ENCODE results near the gene HAPLN1. TPM values are rescaled to one million over a fixed set of nuclear protein-coding genes. Genes with fewer than 3 reads are reported as not detected.

Gene HAPLN1
- total RNA-seq, 1 donor from 2014 or later: 1.6 TPM

DNA sequence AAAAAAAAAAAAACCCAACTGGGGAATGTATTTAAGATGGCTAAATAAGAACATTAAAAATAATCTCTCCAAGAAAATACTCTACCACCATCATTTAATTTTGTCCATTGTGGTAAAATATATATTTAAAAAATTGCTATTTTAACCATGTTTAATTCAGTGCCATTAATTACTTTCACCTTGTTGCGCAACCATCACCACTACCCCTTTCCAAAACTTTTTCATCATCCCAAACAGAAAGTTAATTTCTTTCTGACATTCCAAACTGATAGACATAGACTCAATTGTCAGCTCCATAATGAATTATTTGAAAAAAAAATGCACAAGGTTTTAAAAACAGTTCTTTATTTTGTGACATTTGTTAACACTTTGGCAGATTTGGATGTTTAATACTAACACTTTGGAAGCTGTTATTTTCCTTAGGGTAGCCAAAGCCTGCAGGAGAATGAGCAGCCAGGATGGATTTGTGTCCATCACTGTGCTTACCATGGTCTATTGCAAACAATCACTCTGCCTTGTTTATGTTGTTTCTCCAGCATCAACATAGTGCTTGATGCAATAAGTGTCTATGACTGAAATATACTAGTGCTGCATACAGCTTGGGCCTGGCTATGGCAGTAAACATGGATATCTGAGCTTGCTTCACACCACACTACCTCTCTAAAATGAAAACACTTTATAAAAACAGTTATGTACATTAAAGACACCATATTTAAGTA, 62.7 kb downstream of the HAPLN1 start:
- no peaks in the 10 kb centered on the region for H3K36me3 ChIP-seq (ENCODE audit: control insufficient read depth in 3 of 3, insufficient read depth in 3 of 3, low read length in 3 of 3)
- no peak overlapping the region for H3K9ac ChIP-seq (ENCODE audit: low read depth in 1 of 3, low read length in 3 of 3)
- no peaks in the 10 kb centered on the region for H3K9me3 ChIP-seq (ENCODE audit: control insufficient read depth in 3 of 3, low read length in 3 of 3)

DNA sequence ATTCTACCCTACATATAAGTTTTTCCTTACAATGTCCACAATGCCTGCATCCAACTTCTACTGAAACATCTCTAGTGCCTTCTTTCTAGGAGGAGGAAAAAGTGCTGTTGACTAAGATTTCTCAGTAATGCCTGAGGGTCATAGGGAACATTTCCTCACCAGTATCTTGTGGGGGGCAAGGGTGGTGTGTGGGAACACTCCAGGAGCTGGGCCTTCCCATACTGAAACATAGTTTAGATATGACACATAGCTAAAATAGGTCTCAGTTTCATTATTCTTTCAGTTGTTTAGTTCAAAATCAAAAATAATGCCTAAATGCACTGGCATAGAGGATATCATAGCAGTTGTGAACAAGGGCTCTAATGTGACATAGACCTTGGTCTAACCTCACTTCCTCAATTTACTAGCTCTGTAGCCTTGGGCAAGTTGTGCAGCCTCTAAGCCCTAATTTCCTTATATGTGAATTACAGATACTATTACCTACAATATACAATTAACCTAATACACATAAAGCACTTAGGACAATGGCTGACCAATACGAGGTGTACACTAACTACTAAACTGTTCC, 66.1 kb downstream of the HAPLN1 start:
- Histone ChIP-seq H3K9me3 (ENCODE audit: control insufficient read depth in 3 of 3, low read length in 3 of 3) (no peaks in the 10 kb centered on the region), H3K4me3 (ENCODE audit: low read length in 3 of 3) (no peak overlapping the region), H3K4me1 (ENCODE audit: control insufficient read depth in 3 of 3, insufficient read depth in 3 of 3, low read length in 3 of 3) (no peaks in the 10 kb centered on the region), H3K36me3 (ENCODE audit: control insufficient read depth in 3 of 3, insufficient read depth in 3 of 3, low read length in 3 of 3) (no peaks in the 10 kb centered on the region), H3K27me3 (ENCODE audit: control insufficient read depth in 3 of 3, insufficient read depth in 3 of 3, low read length in 3 of 3) (no peaks in the 10 kb centered on the region), H3K27ac (ENCODE audit: low read depth, low read length) (no peak overlapping the region), H3K9ac (ENCODE audit: low read depth in 1 of 3, low read length in 3 of 3) (no peak overlapping the region)

More for the DNA sequence above, 62.7 kb downstream of the HAPLN1 start:
- H3K27me3 ChIP-seq (ENCODE audit: control insufficient read depth in 3 of 3, insufficient read depth in 3 of 3, low read length in 3 of 3): no peaks in the 10 kb centered on the region
- H3K4me1 ChIP-seq (ENCODE audit: control insufficient read depth in 3 of 3, insufficient read depth in 3 of 3, low read length in 3 of 3): no peaks in the 10 kb centered on the region
- no peak overlapping the region for H3K4me3 ChIP-seq (ENCODE audit: low read length in 3 of 3)
- no peak overlapping the region for H3K27ac ChIP-seq (ENCODE audit: low read depth, low read length)

DNA sequence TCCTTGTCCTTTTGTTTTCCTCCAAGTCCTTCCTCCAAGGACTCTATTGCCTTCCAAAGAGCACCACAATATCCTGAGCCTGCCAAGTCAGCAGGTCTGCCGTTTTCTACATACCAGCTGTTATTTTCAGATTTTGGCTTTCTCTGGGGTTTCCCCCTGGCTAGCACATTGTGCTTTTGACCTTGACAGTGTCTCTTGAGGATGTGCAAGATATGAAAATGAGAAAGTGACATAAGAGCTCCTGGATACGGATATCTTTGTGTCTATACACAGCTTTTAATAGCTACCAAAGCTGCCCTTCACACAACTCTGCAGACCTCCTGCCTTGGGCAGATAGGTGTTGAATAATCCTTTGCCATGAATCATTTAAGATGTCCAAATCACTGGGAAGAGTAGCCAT, 67.0 kb downstream of the HAPLN1 start:
- Histone ChIP-seq H3K4me1 (ENCODE audit: control insufficient read depth in 3 of 3, insufficient read depth in 3 of 3, low read length in 3 of 3) (no peaks in the 10 kb centered on the region), H3K9me3 (ENCODE audit: control insufficient read depth in 3 of 3, low read length in 3 of 3) (no peaks in the 10 kb centered on the region), H3K36me3 (ENCODE audit: control insufficient read depth in 3 of 3, insufficient read depth in 3 of 3, low read length in 3 of 3) (no peaks in the 10 kb centered on the region), H3K9ac (ENCODE audit: low read depth in 1 of 3, low read length in 3 of 3) (no peak overlapping the region), H3K4me3 (ENCODE audit: low read length in 3 of 3) (no peak overlapping the region), H3K27ac (ENCODE audit: low read depth, low read length) (no peak overlapping the region), H3K27me3 (ENCODE audit: control insufficient read depth in 3 of 3, insufficient read depth in 3 of 3, low read length in 3 of 3) (no peaks in the 10 kb centered on the region)

DNA sequence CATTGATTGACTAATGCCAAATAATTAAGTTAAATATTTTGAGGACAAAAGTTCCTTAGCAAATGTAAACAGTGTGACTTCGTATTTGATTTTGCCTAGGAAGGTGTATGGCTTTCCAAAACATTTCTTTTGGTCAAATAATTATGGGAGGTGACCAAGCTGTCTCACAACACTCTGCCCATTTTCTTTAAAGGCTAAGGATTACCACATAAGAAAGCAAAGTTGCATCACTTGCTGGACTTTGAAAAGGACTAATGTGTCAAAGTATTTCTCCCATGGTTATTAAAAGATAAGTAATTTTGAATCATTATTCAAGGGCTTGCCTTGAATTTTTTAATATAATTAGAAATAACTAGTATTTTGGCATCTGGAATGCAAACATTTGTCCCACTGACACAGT, 74.7 kb downstream of the HAPLN1 start:
- H3K9me3 ChIP-seq (ENCODE audit: control insufficient read depth in 3 of 3, low read length in 3 of 3): no peaks in the 10 kb centered on the region
- H3K9ac ChIP-seq (ENCODE audit: low read depth in 1 of 3, low read length in 3 of 3): no peak overlapping the region
- no peaks in the 10 kb centered on the region for H3K4me1 ChIP-seq (ENCODE audit: control insufficient read depth in 3 of 3, insufficient read depth in 3 of 3, low read length in 3 of 3)

DNA sequence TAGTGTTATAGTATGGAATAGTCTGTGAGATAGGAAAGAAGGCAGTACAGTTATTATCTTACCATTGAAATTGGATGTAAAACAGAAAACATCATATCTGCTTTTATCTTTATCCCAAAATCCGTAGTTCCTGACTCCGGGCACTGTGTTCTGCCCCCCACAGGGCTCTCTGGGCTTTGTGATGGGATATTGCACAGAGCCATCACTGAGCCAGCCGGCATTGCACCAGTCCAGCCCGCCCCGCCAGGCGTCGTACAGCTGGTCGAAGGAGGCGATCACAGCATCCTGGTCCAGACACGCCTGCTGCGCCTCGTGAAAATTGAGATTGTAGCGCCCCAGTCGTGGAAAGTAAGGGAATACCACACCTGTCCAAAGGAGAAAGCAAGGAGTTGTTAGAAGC, 76.4 kb downstream of the HAPLN1 start:
- Histone ChIP-seq H3K27ac (ENCODE audit: low read depth, low read length) (no peak overlapping the region), H3K4me1 (ENCODE audit: control insufficient read depth in 3 of 3, insufficient read depth in 3 of 3, low read length in 3 of 3) (no peaks in the 10 kb centered on the region), H3K36me3 (ENCODE audit: control insufficient read depth in 3 of 3, insufficient read depth in 3 of 3, low read length in 3 of 3) (no peaks in the 10 kb centered on the region), H3K9ac (ENCODE audit: low read depth in 1 of 3, low read length in 3 of 3) (no peak overlapping the region), H3K9me3 (ENCODE audit: control insufficient read depth in 3 of 3, low read length in 3 of 3) (no peaks in the 10 kb centered on the region), H3K4me3 (ENCODE audit: low read length in 3 of 3) (no peak overlapping the region), H3K27me3 (ENCODE audit: control insufficient read depth in 3 of 3, insufficient read depth in 3 of 3, low read length in 3 of 3) (no peaks in the 10 kb centered on the region)

More for the DNA sequence above, 74.7 kb downstream of the HAPLN1 start:
- H3K36me3 ChIP-seq (ENCODE audit: control insufficient read depth in 3 of 3, insufficient read depth in 3 of 3, low read length in 3 of 3): no peaks in the 10 kb centered on the region
- no peak overlapping the region for H3K27ac ChIP-seq (ENCODE audit: low read depth, low read length)
- no peaks in the 10 kb centered on the region for H3K27me3 ChIP-seq (ENCODE audit: control insufficient read depth in 3 of 3, insufficient read depth in 3 of 3, low read length in 3 of 3)
- no peak overlapping the region for H3K4me3 ChIP-seq (ENCODE audit: low read length in 3 of 3)

DNA sequence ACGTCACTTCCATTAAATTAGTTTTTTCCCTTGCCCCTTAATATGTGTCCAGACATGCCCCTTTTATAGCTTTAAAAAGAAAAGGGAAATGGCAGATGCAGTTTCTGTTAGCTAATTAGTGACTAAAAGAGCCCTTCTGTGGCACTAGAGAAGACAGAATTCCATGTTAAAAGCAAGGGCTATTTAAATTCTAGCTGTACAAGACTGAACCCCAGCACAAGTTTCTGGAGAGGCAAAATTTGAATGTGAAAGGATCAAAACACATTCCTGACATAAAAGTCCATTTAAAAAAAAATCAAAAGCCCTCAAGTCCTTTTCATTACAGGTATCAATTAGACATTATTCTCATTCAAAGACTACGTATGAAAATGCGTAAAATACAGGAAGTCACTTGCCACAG, 78.7 kb downstream of the HAPLN1 start:
- Histone ChIP-seq H3K4me3 (ENCODE audit: low read length in 3 of 3) (no peak overlapping the region), H3K36me3 (ENCODE audit: control insufficient read depth in 3 of 3, insufficient read depth in 3 of 3, low read length in 3 of 3) (no peaks in the 10 kb centered on the region), H3K9me3 (ENCODE audit: control insufficient read depth in 3 of 3, low read length in 3 of 3) (no peaks in the 10 kb centered on the region), H3K4me1 (ENCODE audit: control insufficient read depth in 3 of 3, insufficient read depth in 3 of 3, low read length in 3 of 3) (no peaks in the 10 kb centered on the region), H3K27ac (ENCODE audit: low read depth, low read length) (no peak overlapping the region), H3K27me3 (ENCODE audit: control insufficient read depth in 3 of 3, insufficient read depth in 3 of 3, low read length in 3 of 3) (no peaks in the 10 kb centered on the region), H3K9ac (ENCODE audit: low read depth in 1 of 3, low read length in 3 of 3) (no peak overlapping the region)

DNA sequence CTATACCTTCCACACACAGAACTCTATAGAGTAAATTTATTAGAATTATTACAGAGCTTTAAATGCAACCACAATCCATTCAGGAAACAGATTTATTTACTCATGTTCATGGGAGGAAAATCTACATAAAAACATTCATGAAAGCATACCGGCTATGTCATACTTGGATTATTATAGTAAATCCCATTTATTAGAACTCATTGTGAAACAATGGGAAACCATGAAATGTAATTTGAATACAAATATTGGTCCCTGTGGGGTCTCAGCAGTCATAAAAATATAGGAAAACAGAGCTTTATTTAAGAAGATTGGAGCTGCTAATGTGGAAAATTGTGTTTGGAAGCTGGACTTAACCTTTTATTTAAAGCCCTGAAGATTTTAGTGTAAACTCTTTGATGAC, 80.7 kb downstream of the HAPLN1 start:
- Histone ChIP-seq H3K4me1 (ENCODE audit: control insufficient read depth in 3 of 3, insufficient read depth in 3 of 3, low read length in 3 of 3) (no peaks in the 10 kb centered on the region), H3K36me3 (ENCODE audit: control insufficient read depth in 3 of 3, insufficient read depth in 3 of 3, low read length in 3 of 3) (no peaks in the 10 kb centered on the region), H3K27me3 (ENCODE audit: control insufficient read depth in 3 of 3, insufficient read depth in 3 of 3, low read length in 3 of 3) (no peaks in the 10 kb centered on the region), H3K4me3 (ENCODE audit: low read length in 3 of 3) (no peak overlapping the region), H3K9me3 (ENCODE audit: control insufficient read depth in 3 of 3, low read length in 3 of 3) (no peaks in the 10 kb centered on the region), H3K27ac (ENCODE audit: low read depth, low read length) (no peak overlapping the region), H3K9ac (ENCODE audit: low read depth in 1 of 3, low read length in 3 of 3) (no peak overlapping the region)

DNA sequence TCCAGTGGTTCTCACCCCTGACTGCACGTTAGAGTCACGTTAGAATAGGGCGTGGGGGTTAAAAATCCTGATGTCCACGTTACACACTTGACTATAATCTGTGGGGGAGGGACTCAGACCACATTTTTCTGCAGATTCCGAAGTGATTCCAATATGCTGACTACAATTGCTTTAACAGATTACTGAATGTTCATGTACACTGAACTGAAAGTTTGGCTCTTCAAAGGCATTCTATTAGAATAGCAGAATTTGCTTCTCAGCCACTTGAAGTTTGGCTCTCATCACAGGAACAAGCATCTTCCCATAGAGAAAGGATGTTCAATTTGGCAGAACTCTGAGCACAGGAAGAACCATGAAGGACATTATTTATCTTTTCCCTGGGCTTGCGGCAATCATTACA, 84.5 kb downstream of the HAPLN1 start:
- H3K9ac ChIP-seq (ENCODE audit: low read depth in 1 of 3, low read length in 3 of 3): no peak overlapping the region
- H3K9me3 ChIP-seq (ENCODE audit: control insufficient read depth in 3 of 3, low read length in 3 of 3): no peaks in the 10 kb centered on the region
- no peaks in the 10 kb centered on the region for H3K36me3 ChIP-seq (ENCODE audit: control insufficient read depth in 3 of 3, insufficient read depth in 3 of 3, low read length in 3 of 3)
- no peak overlapping the region for H3K27ac ChIP-seq (ENCODE audit: low read depth, low read length)
- H3K4me1 ChIP-seq (ENCODE audit: control insufficient read depth in 3 of 3, insufficient read depth in 3 of 3, low read length in 3 of 3): no peaks in the 10 kb centered on the region
- H3K4me3 ChIP-seq (ENCODE audit: low read length in 3 of 3): no peak overlapping the region
- H3K27me3 ChIP-seq (ENCODE audit: control insufficient read depth in 3 of 3, insufficient read depth in 3 of 3, low read length in 3 of 3): no peaks in the 10 kb centered on the region

DNA sequence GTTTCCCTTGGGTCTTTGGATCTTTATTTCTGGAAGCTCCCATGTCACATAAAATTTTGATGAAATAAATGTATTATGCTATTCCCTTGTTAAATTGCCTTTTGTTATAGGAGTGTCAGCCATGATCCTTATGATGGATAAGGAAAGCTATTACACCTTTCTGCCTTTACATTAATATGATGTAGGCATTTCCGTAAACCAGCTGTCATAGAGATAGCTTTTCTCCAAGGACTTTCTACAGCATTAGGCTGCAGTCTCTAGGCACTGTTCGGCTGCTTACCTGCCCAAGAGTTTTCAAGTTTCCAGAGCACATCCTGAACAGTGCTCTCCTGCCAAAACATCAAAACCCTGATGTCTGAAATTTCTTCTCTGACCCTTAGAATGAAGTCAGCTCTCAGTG, 87.4 kb downstream of the HAPLN1 start:
- Histone ChIP-seq H3K27me3 (ENCODE audit: control insufficient read depth in 3 of 3, insufficient read depth in 3 of 3, low read length in 3 of 3) (no peaks in the 10 kb centered on the region), H3K4me1 (ENCODE audit: control insufficient read depth in 3 of 3, insufficient read depth in 3 of 3, low read length in 3 of 3) (no peaks in the 10 kb centered on the region), H3K9ac (ENCODE audit: low read depth in 1 of 3, low read length in 3 of 3) (no peak overlapping the region), H3K4me3 (ENCODE audit: low read length in 3 of 3) (no peak overlapping the region), H3K27ac (ENCODE audit: low read depth, low read length) (no peak overlapping the region), H3K9me3 (ENCODE audit: control insufficient read depth in 3 of 3, low read length in 3 of 3) (no peaks in the 10 kb centered on the region), H3K36me3 (ENCODE audit: control insufficient read depth in 3 of 3, insufficient read depth in 3 of 3, low read length in 3 of 3) (no peaks in the 10 kb centered on the region)

DNA sequence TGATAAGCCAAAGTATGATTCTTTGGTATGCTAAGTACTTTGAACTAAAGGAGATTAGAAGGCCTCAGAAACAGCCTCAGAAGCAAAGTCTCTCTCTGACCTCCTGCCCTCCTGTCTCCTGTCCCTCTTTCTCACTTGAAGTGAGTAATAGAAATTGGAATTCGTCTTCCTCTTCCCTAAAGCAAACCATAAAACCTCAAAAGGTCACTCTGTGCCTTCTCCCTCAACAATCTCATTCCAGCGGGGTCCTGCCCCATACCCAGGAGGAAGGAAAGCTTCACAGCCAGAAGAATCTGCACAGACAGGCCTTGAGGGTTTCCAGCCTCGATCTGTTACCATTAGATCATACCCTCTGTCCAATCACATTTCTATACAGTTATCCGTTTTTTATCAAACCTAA, 87.8 kb downstream of the HAPLN1 start:
- H3K4me3 ChIP-seq (ENCODE audit: low read length in 3 of 3): no peak overlapping the region
- H3K4me1 ChIP-seq (ENCODE audit: control insufficient read depth in 3 of 3, insufficient read depth in 3 of 3, low read length in 3 of 3): no peaks in the 10 kb centered on the region
- H3K9ac ChIP-seq (ENCODE audit: low read depth in 1 of 3, low read length in 3 of 3): no peak overlapping the region
- H3K36me3 ChIP-seq (ENCODE audit: control insufficient read depth in 3 of 3, insufficient read depth in 3 of 3, low read length in 3 of 3): no peaks in the 10 kb centered on the region
- no peak overlapping the region for H3K27ac ChIP-seq (ENCODE audit: low read depth, low read length)
- no peaks in the 10 kb centered on the region for H3K27me3 ChIP-seq (ENCODE audit: control insufficient read depth in 3 of 3, insufficient read depth in 3 of 3, low read length in 3 of 3)
- H3K9me3 ChIP-seq (ENCODE audit: control insufficient read depth in 3 of 3, low read length in 3 of 3): no peaks in the 10 kb centered on the region

All from skeletal muscle tissue (tissue), 4 donors.